GM20000 (cell line): ENCODE data around the gene DNAH10.
"Not testable (repeated sequence)": the region's sequence is repeated elsewhere in the genome, so short reads cannot be mapped to it uniquely, and the experiment has no call there.

Source experiments
- DNase-seq: peaks from one replicate; pipeline ENCODE4 v3.0.0; 2012; ENCODE audit warnings: low spot score
- TF ChIP-seq, protein P1 (sequence below): IDR thresholded peaks from 2 replicates; pipeline ENCODE4 v1.5.1; 2012; ENCODE audit warnings: mild to moderate bottlenecking, control low read depth; ENCODE audit errors: extremely low read depth, missing control alignments

DNAH10 gene

DNA sequence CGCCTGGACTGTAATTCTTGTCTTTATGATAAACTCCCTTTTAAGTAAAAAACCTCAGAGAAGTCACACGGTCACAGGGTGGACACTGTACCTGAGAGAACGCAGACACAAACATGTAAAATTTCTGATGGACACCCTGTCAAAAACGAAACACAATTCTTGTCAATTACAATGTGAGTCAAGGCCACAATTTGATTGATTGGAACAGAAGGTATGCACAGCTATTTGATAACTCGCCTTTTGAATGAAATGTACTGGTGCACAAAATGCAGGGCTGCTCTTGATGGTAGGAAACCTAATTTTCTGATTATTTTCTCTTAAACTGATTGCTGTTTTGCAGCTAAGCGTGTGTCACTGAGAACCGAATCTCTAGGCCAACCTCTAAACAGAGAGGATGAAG is 9.2 kb downstream of the DNAH10 start:
- TF ChIP-seq, protein P1, sequence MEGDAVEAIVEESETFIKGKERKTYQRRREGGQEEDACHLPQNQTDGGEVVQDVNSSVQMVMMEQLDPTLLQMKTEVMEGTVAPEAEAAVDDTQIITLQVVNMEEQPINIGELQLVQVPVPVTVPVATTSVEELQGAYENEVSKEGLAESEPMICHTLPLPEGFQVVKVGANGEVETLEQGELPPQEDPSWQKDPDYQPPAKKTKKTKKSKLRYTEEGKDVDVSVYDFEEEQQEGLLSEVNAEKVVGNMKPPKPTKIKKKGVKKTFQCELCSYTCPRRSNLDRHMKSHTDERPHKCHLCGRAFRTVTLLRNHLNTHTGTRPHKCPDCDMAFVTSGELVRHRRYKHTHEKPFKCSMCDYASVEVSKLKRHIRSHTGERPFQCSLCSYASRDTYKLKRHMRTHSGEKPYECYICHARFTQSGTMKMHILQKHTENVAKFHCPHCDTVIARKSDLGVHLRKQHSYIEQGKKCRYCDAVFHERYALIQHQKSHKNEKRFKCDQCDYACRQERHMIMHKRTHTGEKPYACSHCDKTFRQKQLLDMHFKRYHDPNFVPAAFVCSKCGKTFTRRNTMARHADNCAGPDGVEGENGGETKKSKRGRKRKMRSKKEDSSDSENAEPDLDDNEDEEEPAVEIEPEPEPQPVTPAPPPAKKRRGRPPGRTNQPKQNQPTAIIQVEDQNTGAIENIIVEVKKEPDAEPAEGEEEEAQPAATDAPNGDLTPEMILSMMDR: no peak
- DNase-seq: no peak

DNA sequence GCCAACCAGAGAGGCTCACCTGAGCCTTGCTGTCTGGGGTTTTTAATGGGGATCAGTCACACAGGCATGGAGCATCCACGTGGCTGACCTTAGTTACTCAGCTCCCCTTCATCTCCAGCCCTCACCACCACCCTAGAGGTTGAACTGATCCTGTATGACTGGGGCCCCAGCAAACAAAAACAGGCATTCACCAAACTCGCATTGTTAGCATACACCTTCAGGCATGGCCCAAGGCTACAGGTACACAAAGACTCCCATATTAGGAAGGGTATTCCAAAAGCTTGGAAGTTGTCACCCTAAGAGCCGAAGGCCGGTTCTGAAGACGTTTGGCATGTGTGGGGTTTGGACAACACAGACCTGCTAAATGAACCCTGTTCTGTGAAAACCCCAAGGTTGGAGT is 10.0 kb downstream of the DNAH10 start:
- DNase-seq: no peak
- TF ChIP-seq, protein P1: no peak

DNA sequence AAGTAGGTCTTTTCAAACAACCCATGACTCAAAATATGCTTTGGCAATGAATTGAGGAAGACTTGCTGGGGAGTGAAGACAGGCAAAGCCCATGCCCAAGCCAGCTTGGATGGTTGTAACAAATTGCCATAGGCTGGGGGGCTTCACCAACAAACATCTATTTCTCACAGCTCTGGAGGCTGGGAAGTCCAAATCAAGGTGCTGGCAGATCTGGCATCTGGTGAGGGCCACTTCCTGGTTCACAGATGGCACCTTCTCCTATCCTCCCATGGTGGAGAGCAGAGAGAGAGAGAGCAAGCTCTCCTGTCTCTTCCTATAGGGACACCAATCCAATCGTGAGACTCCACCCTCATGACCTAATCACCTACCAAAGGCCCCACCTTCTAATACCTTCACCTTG is 11.3 kb downstream of the DNAH10 start:
- TF ChIP-seq, protein P1: no peak
- no peak for DNase-seq

DNA sequence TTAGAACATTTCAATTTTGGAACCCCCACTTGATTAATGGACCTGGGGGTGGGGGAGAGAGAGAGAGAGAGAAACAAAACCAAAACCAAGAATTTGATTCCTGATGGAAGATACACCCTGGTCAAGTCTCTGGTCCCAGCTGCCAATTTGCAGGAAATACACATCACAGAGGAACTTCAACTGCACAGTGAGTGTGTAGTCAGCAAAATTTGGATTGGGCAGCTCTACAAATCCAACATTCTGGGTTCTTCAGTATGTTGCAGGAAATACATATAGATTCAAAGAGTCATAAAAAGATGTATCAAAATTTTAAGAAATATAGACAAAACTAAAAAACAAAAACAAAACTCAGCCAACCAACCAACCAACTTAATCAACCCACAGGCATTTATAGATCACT is 17.4 kb downstream of the DNAH10 start:
- no peak for DNase-seq
- TF ChIP-seq, protein P1: no peak

DNA sequence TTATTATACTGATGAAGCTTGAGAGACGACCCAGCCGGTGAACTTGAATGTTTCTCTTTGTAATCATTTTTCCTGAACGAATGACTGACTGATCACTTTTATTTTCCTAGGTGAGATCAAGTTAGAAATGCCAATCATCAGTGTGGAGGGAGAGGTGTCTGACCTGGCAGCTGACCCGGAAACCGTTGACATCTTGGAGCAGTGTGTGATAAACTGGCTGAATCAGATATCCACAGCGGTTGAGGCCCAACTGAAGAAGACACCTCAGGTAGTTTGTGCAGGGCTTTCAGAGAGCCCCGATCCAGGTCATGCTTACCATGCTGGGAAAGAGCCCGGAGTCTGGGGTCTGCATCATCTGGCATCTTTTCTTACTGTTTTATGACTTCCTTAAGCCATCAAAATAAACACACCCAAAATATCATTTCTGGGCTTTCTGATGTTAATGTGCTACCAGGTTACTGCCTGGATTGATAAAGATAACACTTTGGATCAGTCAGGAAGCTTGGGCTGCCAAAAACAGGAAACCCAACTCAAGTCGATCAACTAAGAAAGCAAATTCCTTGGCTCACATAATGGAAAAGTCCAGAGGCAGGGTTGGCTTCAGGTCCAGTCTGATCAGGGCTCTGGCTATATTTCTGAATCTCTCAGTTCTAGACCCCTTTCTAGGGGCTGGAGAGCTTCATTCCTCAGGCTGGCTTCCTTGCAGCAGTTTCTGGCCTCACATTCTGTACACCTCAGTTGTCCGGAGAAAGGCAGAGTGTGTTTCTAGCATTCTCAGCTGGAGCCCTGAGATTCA is 21.1 kb downstream of the DNAH10 start:
- TF ChIP-seq, protein P1: no peak
- DNase-seq: no peak

DNA sequence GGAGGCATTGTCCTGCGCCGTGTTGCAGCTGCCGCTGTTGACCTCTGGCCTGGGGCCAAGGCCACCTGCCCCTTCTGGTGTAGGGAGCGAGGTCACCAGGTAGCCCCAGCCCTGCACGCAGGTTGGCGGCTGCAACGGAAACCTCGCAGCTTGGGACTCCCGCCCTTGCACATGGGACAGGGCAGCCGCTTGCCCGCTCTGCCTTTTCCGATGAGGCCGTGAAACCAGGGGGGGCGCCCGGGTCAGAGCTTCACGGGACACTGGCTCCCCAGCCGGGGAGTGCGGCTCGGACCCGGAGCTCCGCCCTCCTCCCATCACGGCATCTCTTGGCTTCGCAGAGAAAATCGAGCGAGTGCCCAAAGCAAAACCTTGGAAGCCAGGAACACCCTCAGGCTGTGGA is 25.4 kb downstream of the DNAH10 start:
- TF ChIP-seq, protein P1: no peak
- DNase-seq: no peak

DNA sequence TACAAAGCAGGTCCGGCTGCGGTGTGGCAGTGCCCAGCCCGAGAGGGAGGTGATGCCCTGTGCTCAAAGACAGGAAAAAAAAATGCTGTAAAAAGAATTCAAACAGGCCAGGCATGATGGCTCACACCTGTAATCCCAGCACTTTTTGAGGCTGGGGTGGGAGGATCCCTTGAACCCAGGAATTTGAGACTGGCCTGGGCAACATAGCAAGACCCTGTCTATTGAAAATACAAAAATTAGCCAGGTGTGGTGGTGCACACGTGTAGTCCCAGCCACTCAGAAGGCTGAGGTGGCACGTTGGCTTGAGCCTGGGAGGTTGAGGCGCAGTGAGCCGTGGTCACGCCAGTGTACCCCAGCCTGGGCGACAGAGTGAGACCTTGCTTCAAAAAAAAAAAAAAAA is 26.4 kb downstream of the DNAH10 start:
- TF ChIP-seq, protein P1: no peak
- DNase-seq: no peak

DNA sequence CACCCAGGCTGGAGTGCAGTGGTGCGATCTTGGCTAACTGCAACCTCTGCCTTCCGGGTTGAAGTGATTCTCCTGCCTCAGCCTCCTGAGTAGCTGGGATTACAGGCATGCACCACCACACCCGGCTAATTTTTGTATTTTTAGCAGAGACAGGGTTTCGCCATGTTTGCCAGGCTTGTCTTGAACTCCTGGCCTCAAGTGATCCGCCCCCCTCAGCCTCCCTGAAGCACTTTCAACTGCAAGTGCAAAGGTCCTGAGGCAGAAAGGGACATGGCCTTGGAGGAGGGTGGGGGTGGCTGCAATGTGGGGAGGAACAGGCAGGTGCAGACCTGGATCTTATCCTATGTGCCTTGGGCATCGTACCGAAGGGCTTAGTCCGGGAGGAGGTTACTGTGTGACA is 27.3 kb downstream of the DNAH10 start:
- DNase-seq: not testable (repeated sequence)
